Embryonic facial prominence (tissue), 1 donor: ENCODE results near the gene PTK6.

Experiments
- DNase-seq: peaks from one replicate; pipeline ENCODE4 v3.0.0-alpha.2; 2016; ENCODE audit errors: extremely low spot score

PTK6 gene

GRCh38 chr20:63543131-63543530 is 6.0 kb upstream of the PTK6 start:
- DNase-seq, result no peak

- no peak for DNase-seq
Observed at GRCh38 chr20:63542696-63543095, 5.5 kb upstream of the PTK6 start.

DNA sequence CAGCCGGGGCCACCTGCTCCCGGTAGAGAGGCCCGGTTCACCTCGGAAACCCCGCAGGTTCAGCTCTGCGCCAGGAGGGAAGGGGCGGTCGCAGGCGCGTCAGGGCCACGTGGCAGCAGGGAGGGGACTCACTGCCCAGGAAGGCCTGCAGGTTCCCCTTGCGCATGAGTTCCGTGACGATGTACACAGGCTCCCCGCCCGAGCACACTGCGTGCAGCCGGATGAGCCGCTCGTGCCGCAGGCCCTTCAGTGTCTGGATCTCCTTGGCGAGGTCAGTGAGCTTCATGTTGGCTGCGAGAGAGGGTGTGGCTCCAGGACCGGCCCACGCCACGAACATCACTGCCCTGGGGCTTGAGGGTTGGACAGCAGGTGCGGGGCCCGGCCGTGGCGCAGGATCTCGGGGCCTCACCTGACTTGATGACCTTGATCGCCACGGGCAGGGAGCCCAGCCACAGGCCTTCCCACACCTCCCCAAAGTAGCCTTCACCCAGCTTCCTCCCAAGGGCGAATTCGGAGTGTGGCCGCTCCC is 4.9 kb upstream of the PTK6 start:
- DNase-seq, result no peak

DNA sequence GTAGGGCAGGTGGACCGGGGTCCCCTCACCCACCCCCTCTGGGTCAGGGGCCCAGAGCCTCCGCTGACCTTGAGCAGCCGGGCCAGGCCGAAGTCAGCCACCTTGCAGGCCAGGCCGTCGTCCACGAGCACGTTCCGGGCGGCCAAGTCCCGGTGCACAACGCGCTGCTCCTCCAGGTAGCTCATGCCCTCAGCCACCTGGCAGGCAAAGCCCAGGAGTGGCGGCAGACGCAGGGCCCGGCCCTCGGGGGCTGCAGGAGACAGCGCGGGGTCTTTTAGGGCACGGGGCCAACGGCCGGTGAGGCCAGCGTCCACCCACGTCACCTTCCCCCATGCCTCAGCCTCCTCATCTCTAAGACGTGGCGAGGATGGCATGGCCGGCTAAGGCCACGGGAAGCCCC is 4.2 kb upstream of the PTK6 start:
- no peak for DNase-seq

- no peak for DNase-seq
Observed at GRCh38 chr20:63540417-63541186, 3.4 kb upstream of the PTK6 start.

DNA sequence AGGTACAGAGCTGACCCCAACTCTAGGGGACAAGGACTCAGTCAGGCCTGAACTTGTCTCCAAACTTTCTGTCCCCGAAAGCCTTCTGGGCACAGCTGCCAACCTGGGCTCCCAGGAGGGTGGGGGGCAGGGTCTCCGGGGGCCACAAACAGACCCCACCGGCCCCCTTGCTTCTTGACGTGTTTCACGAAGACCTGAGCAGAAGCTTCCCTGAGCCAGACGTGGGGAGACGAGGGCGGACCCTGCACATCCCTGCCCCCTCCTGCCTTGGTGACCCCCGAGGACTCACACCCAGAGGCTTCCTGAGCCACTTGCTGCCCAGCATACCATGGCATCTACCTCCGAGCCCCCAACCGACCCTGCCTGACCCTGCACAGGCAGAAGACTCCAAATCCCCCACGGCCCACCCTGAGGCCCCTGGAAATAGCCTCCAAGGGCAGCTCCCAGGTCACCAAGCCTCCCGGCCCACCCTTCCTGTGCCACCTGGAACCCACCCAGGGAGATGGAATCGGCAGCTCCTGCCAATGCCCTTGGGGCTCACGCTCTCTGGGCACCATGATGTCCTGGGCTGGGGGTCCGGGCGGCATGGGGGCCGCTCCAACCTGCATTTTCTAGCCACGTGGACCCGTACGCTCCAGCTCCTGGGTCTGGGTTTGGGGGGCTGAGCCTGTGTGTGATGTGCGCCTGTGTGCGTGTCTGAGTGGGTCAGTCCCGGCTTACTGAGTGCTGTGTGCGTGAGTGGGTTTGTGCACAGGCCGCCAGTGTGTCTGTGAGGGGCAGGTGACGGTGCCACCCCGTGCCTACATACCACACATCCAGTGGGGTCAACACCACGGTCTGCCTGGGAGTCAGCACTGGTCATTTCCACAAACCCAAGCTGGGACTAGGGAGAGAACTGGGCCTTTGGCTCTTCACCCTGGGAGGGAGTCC is 2.5 kb upstream of the PTK6 start:
- DNase-seq, result no peak

DNA sequence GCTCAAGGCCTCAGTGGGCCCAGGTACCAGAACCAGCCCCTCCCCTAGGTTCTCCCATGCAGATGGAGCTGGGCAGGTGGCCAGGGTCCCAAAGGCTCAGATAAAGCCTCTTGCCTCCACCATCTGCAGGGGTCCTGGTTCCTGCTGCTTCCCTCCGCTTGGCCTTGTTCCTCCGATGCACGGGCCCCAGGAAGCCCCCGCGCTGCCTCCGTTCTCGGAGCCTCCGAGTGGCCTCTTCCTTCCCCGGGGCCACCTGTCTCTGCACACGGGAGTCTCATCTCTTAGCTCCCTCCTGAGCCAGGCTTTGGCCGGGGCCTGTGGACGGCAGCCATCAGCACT is 1.9 kb upstream of the PTK6 start:
- no peak for DNase-seq

DNA sequence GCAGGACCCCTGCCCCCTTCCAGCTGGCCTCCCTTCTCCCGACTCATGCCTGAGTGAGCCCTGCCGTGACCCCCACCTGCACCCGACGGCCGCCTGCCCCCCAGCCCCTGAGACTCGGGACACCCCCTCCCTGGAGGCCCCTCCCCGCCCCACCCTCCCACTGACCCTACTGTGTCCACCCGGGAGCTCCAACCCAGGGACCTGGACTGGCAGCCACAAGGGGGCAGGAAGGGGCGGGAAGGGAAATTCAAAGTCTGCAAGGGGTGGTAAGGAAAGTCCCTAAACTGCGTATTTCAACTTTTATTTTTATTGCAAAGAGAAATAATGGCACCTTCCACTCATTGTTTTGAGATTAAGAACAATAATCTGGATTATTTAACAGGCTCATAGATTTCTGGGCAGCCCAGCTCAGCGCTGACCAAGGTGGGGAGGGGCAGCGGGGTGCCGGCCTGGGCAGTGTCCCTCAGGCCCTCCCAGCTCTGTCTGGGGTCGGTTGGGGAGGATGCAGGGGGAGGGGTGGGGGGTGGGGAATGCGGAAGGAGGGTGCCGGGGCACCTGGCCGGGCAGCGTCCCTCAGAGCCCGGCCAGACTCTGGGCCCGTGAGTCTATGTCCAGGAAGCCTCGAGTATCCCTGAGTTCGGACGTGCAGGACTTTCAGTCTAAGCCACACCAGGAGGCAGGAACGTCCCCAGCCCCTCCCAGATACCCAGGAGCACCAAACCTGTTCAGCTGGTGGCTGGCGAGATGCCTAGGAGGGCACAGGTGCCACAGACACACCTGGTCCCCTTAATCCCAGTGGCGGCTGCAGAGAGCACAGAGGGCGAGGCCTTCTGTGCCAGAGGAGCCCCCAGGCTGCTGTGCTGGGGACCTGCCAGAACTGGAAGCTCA is 1.3 kb upstream of the PTK6 start:
- DNase-seq, result no peak

DNA sequence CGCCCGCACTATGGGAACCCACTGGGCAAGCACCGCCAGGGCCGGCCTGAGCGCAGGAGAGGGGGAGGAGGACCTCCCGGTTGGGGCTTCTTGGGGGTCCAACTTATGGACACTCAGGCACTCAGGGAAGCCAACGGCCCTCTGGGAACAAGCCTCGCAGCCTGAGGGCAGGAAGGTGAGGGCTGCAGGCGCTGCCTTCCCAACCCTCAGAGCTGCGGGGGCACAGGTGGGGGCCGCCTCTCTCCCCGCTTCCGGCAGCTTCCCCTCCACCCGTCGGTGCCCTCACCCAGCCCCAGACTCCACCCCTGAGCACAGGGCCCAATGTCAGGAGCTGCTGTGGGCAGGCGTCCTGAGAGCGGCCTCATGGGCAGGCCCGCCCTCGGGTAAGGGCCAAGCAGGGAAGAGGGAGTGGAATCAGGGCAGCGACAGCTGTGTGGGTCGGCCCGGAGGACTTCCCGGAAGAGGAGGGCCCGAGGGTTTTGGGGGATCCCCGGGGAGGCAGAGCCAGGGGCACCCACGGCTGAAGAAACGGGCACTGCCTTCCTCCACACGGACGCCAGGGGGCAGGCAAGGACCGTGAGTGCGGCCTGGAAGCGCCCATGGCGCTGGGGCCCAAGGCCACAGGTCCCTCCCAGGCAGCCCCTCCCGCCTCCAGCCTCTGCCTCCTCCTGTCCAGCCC is 488 bp upstream of the PTK6 start:
- DNase-seq, result no peak

GRCh38 chr20:63536241-63536977 is 767 bp downstream of the PTK6 start:
- DNase-seq, result no peak

DNA sequence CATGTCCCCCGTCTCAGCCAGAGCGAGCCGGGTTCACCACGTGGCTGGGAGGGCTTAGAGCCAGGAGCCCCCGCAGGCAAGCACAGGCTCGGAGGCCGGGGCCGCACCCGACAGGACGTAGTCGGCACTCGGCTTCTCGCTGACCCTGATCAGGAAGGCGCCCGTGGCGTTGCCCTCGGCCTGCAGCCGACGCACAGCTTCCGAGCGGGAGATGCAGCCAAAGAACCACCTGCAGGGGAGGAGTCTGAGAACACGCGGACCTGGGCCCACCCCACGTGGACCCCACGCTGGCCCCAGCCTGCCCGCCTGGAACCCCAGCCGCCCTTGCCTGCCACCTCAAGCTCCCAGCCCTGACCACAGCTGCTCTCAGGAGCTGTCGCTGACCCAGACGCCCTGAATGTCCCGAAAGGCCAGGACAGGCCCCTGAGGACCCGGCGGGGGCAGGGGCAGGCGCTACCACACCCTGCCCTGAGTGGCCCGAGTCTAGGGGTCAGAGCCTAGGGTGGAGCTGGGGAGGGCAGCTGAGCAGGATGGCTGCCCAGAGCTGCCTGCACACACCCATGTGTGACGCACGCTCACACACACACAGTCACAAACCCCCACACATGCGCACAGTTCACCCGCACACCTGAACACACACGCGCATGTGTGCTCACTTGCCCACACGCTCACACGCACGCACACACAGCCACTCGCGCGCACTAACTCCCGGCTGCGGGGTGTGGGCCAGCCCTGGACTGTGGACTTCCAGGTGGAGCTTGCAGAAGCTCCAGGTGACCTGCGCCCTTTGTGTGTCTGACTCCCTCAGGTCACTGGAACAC is 2.1 kb downstream of the PTK6 start:
- no peak for DNase-seq

GRCh38 chr20:63534427-63534830 is 2.7 kb downstream of the PTK6 start:
- no peak for DNase-seq

GRCh38 chr20:63533871-63534393 is 3.2 kb downstream of the PTK6 start:
- DNase-seq, result no peak

DNA sequence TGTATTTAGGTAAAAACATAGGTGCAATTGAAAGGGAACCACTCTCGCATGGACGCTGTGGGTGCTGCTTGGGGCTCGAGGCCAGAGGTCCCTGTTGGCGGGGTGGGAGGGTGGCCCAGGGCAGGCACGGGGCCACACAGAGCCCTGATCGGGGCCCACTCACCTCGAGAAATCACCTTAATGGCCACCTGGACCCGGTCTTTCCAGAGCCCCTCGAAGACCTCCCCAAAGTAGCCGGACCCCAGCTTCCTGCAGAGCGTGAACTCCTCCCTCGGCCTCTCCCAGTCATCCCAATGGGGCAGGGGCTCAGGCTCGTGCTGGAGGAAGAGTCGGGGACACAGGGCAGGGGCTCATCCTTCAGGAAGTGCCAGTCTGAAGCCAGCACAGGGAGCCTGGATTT is 3.8 kb downstream of the PTK6 start:
- DNase-seq, result no peak

GRCh38 chr20:63532449-63532971 is 4.7 kb downstream of the PTK6 start:
- DNase-seq, result no peak

DNA sequence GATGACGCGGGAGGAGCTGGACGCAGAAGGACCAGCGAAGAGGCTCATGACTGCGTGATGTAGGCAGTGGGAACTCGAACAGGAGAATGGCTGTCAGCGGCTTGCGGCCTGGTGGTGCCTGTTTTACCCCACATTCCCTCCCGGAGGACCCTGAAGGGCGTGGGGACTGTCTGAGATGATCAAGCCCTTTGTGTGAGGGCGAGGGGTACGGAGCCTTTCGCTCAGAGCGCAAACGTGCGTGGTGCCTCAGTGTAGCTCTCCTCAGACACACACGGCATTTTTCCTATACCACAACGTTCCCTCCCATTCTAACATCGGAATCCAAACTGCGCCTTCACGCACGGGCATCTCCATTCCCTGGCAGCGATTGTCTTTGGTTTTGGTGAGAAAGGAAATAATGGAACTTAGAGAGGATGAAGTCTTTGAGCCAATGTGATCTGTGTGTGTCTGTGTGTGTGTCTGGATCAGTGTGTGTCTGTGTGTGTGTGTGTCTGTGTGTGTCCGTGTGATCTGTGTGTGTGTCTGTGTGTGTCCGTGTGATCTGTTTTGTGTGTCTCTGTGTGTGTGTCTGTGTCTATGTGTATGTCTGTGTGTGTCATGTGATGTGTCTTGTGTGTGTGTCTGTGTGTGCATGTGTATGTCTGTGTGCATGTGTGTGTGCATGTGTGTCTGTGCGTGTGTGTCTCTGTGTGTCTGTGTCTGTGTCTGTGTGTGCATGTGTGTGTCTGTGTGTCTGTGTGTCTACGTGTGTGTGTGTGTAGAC is 5.3 kb downstream of the PTK6 start:
- DNase-seq, result no peak

DNA sequence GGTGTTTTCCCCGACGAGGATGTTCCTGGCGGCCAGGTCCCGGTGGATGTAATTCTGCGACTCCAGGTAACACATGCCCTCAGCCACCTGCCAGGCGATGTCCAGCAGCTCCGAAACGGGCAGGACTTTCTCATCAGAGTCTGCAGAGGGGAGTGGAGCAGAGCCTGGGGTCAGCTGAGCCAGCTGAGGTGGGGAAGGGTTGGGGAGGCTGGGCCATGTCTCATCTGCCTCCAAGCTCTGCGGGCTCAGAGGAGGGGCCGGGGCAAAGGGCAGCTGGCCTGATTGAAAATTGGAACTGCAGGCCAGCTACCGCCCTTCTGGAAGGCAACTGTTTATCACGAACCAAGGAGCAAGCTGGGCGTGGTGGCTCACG is 6.4 kb downstream of the PTK6 start:
- DNase-seq, result no peak
